ENCODE data around the gene PEAK3. TPM values are rescaled to one million over a fixed set of nuclear protein-coding genes. Genes with fewer than 3 reads are reported as not detected.

PEAK3 gene
- total and polyA plus RNA-seq, 9 of the 15 experiments (the other 6 are each of a cell fraction or from before 2014, with no cell fraction given), result 0.07 to 0.40 TPM; not detected in 7

DNA sequence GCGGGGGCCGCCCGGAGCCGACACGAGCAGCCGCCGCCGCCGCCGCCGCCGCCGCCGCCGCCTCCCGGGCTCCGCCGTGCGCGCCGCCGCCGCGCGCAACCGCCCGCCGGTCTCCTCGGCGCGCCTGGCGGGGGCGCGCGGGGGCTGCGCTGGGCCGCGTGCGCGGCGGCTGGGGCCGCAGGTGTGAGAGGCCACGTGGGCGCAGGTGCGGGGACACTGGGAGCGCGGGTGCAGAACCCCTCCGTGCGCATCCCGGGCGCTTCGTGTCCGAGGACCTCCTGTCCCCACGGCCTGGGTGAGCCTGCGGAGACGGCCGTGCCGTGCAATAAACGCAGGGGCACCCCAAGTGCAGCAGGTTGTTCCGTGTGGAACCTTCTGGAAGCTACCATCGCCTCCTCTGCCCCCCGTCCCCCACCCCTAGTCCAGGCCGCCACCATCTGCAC lies 26.2 kb upstream of the PEAK3 start, which contains the start of gene LINGO3 (continued):
- TF ChIP-seq NCOA2 (IDR thresholded peaks at IDR 0.05; ENCODE audit: partially characterized antibody in 2 of 2) (no peak), RNF2 (IDR thresholded peaks at IDR 0.05) (no peak), CXXC5 (CRISPR knock-in tag; IDR thresholded peaks at IDR 0.05) (peak; percentile 48; the same call in 1 of the 2 replicates), RB1 (IDR thresholded peaks at IDR 0.05; ENCODE audit: low read depth) (peak; percentile 38; the same call in 1 of the 2 replicates), PHF8 (IDR thresholded peaks at IDR 0.05; ENCODE audit: borderline replicate concordance, low read length) (peak; percentile 33; the same call in 1 of the 2 replicates), ZNF282 (CRISPR knock-in tag; IDR thresholded peaks at IDR 0.05) (no peak)
- TF ChIP-seq, protein P1, sequence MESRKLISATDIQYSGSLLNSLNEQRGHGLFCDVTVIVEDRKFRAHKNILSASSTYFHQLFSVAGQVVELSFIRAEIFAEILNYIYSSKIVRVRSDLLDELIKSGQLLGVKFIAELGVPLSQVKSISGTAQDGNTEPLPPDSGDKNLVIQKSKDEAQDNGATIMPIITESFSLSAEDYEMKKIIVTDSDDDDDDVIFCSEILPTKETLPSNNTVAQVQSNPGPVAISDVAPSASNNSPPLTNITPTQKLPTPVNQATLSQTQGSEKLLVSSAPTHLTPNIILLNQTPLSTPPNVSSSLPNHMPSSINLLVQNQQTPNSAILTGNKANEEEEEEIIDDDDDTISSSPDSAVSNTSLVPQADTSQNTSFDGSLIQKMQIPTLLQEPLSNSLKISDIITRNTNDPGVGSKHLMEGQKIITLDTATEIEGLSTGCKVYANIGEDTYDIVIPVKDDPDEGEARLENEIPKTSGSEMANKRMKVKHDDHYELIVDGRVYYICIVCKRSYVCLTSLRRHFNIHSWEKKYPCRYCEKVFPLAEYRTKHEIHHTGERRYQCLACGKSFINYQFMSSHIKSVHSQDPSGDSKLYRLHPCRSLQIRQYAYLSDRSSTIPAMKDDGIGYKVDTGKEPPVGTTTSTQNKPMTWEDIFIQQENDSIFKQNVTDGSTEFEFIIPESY (CRISPR knock-in tag; IDR thresholded peaks at IDR 0.05), result peak; percentile 37; the same call in 1 of the 2 replicates
- TF ChIP-seq, protein P2, sequence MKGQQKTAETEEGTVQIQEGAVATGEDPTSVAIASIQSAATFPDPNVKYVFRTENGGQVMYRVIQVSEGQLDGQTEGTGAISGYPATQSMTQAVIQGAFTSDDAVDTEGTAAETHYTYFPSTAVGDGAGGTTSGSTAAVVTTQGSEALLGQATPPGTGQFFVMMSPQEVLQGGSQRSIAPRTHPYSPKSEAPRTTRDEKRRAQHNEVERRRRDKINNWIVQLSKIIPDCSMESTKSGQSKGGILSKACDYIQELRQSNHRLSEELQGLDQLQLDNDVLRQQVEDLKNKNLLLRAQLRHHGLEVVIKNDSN (CRISPR knock-in tag; IDR thresholded peaks at IDR 0.05), result peak; percentile 8; the same call in 1 of the 2 replicates
- TF ChIP-seq, protein P3, sequence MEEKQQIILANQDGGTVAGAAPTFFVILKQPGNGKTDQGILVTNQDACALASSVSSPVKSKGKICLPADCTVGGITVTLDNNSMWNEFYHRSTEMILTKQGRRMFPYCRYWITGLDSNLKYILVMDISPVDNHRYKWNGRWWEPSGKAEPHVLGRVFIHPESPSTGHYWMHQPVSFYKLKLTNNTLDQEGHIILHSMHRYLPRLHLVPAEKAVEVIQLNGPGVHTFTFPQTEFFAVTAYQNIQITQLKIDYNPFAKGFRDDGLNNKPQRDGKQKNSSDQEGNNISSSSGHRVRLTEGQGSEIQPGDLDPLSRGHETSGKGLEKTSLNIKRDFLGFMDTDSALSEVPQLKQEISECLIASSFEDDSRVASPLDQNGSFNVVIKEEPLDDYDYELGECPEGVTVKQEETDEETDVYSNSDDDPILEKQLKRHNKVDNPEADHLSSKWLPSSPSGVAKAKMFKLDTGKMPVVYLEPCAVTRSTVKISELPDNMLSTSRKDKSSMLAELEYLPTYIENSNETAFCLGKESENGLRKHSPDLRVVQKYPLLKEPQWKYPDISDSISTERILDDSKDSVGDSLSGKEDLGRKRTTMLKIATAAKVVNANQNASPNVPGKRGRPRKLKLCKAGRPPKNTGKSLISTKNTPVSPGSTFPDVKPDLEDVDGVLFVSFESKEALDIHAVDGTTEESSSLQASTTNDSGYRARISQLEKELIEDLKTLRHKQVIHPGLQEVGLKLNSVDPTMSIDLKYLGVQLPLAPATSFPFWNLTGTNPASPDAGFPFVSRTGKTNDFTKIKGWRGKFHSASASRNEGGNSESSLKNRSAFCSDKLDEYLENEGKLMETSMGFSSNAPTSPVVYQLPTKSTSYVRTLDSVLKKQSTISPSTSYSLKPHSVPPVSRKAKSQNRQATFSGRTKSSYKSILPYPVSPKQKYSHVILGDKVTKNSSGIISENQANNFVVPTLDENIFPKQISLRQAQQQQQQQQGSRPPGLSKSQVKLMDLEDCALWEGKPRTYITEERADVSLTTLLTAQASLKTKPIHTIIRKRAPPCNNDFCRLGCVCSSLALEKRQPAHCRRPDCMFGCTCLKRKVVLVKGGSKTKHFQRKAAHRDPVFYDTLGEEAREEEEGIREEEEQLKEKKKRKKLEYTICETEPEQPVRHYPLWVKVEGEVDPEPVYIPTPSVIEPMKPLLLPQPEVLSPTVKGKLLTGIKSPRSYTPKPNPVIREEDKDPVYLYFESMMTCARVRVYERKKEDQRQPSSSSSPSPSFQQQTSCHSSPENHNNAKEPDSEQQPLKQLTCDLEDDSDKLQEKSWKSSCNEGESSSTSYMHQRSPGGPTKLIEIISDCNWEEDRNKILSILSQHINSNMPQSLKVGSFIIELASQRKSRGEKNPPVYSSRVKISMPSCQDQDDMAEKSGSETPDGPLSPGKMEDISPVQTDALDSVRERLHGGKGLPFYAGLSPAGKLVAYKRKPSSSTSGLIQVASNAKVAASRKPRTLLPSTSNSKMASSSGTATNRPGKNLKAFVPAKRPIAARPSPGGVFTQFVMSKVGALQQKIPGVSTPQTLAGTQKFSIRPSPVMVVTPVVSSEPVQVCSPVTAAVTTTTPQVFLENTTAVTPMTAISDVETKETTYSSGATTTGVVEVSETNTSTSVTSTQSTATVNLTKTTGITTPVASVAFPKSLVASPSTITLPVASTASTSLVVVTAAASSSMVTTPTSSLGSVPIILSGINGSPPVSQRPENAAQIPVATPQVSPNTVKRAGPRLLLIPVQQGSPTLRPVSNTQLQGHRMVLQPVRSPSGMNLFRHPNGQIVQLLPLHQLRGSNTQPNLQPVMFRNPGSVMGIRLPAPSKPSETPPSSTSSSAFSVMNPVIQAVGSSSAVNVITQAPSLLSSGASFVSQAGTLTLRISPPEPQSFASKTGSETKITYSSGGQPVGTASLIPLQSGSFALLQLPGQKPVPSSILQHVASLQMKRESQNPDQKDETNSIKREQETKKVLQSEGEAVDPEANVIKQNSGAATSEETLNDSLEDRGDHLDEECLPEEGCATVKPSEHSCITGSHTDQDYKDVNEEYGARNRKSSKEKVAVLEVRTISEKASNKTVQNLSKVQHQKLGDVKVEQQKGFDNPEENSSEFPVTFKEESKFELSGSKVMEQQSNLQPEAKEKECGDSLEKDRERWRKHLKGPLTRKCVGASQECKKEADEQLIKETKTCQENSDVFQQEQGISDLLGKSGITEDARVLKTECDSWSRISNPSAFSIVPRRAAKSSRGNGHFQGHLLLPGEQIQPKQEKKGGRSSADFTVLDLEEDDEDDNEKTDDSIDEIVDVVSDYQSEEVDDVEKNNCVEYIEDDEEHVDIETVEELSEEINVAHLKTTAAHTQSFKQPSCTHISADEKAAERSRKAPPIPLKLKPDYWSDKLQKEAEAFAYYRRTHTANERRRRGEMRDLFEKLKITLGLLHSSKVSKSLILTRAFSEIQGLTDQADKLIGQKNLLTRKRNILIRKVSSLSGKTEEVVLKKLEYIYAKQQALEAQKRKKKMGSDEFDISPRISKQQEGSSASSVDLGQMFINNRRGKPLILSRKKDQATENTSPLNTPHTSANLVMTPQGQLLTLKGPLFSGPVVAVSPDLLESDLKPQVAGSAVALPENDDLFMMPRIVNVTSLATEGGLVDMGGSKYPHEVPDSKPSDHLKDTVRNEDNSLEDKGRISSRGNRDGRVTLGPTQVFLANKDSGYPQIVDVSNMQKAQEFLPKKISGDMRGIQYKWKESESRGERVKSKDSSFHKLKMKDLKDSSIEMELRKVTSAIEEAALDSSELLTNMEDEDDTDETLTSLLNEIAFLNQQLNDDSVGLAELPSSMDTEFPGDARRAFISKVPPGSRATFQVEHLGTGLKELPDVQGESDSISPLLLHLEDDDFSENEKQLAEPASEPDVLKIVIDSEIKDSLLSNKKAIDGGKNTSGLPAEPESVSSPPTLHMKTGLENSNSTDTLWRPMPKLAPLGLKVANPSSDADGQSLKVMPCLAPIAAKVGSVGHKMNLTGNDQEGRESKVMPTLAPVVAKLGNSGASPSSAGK (IDR thresholded peaks at IDR 0.05), result peak; percentile 42; the same call in 1 of the 2 replicates
- TF ChIP-seq, protein P4, sequence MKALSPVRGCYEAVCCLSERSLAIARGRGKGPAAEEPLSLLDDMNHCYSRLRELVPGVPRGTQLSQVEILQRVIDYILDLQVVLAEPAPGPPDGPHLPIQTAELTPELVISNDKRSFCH (CRISPR knock-in tag; IDR thresholded peaks at IDR 0.05), result no peak
- TF ChIP-seq, protein P4 (tag; IDR thresholded peaks at IDR 0.05), result 0 out of 2 replicates have a peak, but pooled peaks have one; percentile 18
